ENCODE measurements around the gene RETSAT.
"Not testable (repeated sequence)": the region's sequence is repeated elsewhere in the genome, so short reads cannot be mapped to it uniquely, and the experiment has no call there.

The RETSAT gene

DNA sequence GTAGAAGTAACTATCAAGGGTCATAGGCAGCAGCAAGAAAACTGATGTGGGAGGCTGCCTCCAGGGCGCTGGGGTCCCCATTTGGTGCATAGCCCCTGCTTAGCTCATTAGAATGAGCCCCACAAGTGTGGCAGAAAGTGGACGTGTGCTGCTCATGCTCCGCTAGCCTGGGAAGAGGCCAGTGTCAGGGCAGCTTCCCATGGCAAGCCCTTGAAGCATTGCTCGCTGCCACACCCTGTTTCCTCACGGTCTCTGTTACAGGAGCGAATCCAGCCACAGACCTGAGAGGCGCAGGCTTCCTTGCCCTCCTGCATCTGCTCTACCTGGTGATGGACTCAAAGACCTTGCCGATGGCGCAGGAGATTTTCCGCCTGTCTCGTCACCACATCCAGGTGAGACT is 22.8 kb upstream of the RETSAT start:
- no peak for DNase-seq

GRCh38 chr2:85376291-85377065 is 22.1 kb upstream of the RETSAT start:
- DNase-seq = no peak

DNA sequence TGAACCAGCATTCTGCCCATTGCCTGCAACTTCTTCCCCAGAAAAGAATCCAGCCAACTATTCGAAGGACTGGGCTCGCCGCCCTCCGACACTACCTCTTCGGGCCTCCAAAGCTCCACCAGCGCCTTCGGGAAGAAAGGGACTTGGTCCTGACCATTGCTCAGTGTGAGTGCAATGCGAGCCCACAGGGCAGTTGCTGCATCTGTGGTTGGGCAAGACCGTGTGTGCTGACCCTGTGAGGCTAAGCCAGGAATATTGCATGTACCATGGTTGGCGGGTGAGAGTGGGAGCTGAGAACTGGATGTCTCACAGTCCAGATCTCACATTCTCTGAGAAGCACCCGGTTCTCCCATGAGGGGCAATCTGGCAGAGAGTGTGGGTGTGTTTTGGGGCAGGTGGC is 16.7 kb upstream of the RETSAT start:
- DNase-seq = no peak

DNA sequence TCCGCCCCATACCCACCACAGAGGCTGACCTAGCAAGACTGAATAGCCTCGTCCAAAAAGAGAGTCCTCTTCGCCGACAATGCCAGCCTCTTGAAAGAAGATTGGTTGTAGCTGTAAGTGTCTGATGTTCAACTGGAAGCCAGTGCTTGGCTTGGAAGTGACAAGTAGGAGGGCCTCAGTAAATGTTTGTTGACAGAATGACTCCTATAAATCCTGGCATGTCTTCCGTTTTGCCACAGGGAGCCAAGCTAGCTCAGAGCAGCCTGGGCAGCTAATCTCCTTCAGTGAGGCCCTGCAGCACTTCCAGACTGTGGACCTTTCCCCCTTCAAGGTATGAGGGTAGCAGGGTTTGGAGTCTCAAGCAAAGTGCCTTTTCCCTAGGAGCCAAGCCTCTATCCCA is 15.2 kb upstream of the RETSAT start:
- no peak for DNase-seq

GRCh38 chr2:85368921-85369320 is 14.6 kb upstream of the RETSAT start:
- DNase-seq = no peak

DNA sequence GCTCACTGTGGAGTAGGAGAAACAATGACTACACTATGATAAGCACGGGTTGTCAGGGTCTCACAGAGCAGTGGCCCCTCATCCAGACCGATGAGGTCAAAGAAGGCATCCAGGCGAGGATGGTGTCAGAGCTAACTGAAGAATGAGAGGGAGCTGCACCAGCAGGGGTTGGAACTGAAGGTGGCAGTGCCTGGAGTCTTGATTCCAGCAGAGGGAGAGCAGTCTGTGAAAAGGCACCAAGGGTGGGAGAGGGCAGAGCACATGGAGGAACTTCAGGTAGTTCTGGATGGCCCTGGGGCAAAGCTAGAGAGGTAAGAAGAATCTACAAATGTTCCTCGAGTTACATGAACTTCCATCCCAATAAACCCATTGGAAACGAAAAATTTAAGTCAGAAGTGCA is 12.9 kb upstream of the RETSAT start:
- DNase-seq = no peak

DNA sequence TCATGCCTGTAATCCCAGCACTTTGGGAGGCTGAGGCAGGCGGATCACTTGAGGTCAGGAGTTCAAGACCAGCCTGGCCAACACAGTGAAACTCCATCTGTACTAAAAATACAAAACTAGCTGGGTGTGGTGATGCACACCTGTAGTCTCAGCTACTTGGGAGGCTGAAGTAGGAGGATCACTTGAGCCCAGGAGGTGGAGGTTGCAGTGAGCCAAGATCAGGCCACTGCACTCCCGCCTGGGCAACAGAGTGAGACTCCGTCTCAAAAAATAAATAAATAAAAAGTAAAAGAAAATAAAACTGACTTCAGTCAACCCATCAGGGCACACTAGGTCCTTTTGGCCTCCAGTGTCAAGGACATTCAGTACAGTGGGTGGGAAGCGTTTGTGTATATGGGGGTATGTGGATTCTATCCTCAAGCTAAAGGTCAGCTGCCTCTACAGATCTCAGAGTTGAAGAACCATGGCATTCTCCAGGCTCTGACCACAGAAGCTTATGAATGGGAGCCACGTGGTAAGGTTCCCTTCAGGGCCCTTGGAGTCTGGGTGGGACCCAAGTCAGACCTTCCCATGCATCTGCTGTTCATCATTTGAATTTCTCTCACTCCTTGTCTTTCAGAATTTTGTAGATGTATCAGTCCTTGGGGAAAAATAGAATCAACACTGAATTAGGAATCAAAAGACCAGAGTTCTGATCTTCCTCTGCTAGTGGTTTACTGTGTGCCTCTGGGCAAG is 8.5 kb upstream of the RETSAT start:
- not testable (repeated sequence) for DNase-seq

DNA sequence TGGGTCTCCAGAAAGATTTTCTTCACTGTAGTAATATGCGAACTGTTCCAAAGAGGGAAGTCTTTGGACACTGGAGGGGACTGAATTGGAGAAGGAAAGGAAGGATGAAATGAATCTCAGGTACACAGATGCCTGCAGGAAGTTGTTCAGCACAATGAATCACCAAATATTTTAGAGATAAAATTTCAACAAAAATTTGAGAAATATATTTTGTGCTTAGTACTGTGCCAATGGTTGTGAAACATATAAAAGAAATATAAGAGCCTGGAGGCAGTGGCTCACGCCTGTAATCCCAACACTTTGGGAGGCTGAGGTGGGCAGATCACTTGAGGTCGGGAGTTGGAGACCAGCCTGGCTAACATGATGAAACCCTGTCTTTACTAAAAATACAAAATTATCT is 3.4 kb upstream of the RETSAT start:
- no peak for DNase-seq

DNA sequence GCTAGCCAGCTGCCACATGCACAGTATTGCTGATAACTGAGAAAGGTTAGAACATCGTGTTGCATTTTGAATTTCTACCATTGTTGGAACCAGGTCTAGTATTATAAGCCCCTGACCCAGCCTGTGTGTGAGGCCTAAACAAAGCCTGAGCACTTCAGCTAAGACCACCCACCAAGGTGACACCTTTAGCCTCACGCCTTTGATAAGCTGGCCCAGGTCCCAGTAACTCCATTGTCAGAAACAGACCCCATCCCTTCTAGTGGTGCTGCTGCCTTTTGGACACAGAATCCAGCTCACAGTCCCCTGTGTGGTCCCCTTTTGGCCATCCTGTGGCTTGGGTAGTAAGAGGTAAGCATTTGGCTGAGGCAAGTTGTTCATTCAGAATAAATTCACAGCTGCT is 1.9 kb upstream of the RETSAT start:
- no peak for DNase-seq

GRCh38 chr2:85355521-85355920 is 1.2 kb upstream of the RETSAT start:
- DNase-seq = peak; percentile 25

- no peak for DNase-seq
Observed at GRCh38 chr2:85355073-85355410, 714 bp upstream of the RETSAT start.

- DNase-seq = peak; percentile 37
Observed at GRCh38 chr2:85353876-85354285, 447 bp downstream of the RETSAT start.

GRCh38 chr2:85347599-85347998 is 6.7 kb downstream of the RETSAT start:
- no peak for DNase-seq

- no peak for DNase-seq
Observed at GRCh38 chr2:85344356-85344954, 9.9 kb downstream of the RETSAT start.

- not testable (repeated sequence) for DNase-seq
Observed at GRCh38 chr2:85343207-85343895, 11.0 kb downstream of the RETSAT start.

DNA sequence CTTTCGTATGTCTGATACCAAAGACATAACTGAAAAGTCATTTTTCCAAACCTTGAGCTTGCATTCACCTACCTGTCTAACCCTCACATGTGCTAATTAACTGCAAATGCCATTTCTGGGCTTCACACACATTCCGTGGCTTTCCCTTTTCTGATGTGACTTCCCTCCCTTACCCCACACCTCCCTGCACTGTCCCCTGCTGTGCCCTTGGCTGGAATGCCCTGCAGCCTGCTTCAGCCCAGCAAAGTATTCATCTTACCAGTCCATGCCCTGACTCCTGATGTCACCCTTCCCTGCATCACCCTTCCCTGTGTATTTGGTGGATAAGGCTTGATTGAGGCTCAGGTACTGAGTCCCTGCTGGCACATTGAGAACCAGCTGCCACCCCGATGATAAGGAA is 12.2 kb downstream of the RETSAT start:
- DNase-seq = no peak

DNA sequence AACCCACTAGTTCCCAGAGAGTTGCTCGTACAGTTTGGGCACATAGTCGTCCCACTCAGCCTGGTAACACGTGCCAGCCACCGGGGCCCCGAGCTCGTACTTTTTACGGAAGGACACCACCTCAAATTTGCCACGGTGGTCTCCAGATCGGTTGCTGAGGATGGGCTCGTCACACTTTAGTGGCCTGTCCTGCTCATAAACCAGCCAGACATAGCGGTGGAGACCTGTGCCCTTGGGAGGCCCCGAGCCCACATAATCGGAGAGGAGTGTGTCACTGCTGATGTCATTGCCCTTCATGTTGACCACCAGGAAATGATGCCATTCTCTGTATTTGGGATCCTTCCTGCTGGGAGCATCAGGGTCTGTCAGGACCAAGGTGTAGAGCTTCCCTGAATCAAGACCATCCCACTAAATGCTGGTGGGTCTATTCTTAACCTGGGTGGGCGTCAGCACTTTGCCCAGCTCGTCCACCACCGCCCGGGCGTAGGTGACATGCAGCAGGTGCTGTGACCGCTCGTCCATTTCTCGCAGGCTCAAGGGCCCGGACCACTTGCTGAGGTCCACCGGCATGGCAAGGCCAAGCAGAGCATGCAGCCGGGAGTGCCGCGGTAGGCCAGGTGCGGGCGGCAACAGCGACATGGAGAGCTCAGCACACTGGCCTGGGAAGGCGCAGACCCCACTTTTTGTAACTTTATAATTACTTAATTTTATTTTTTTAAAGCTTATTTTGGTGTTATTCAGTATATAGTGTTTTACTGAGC is 12.9 kb downstream of the RETSAT start:
- no peak for DNase-seq

DNA sequence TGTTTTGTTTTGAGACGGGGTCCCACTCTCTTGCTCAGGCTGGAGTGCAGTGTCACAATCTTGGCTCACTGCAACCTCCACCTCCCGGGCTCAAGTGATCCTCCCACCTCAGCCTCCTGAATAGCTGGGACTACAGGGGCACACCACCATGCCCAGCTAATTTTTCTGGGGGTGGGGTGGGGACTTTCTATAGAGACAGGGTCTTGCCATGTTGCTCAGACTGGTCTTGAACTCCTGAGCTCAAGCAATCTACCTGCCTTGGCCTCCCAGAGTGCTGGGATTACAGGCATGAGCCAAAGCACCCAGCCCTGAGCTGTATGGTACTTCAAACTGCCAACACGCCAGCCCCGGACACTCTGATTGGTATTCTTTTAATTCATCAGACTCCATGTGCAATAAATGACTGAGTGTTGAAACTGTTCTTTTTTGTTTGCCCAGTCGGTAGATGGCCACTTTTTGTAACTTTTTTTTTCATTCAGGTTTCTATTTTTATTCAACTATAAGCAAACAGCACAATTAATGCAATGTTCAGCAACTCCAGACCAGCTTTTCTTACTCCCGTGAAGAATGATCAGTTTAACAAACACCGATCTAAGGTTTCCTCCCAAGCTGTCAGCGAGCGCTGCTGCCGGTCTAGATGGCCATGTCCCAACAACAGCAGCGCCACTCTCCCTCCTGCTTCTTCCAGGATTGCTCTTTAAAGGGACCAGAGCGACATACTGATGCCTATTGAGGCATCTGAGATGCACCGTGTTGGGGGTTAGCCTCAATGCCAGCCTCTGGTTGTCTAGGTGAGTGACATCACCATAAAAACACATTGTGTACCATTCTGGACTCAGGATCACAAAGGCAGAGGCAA is 14.1 kb downstream of the RETSAT start:
- DNase-seq = no peak

DNA sequence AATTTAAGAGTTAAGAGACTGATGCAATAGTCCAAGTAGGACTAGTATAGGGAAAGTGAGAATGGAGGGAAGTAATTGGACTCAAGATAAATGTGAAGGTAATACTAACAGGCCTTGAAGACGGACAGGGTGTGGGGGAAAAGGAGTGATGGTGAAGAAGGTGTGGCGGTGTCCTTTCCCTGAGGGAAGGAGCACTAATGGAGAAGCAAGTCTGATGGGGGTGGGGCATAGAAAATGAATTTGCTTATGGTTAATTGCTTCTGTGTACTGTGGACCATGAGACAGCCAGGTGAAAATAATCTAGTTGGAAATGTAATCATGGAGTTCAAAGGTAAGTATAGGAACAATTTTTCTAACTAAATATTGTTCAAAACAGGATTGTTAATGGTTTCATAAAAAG is 19.4 kb downstream of the RETSAT start:
- DNase-seq = no peak

GRCh38 chr2:85333877-85334276 is 20.5 kb downstream of the RETSAT start:
- not testable (repeated sequence) for DNase-seq

DNA sequence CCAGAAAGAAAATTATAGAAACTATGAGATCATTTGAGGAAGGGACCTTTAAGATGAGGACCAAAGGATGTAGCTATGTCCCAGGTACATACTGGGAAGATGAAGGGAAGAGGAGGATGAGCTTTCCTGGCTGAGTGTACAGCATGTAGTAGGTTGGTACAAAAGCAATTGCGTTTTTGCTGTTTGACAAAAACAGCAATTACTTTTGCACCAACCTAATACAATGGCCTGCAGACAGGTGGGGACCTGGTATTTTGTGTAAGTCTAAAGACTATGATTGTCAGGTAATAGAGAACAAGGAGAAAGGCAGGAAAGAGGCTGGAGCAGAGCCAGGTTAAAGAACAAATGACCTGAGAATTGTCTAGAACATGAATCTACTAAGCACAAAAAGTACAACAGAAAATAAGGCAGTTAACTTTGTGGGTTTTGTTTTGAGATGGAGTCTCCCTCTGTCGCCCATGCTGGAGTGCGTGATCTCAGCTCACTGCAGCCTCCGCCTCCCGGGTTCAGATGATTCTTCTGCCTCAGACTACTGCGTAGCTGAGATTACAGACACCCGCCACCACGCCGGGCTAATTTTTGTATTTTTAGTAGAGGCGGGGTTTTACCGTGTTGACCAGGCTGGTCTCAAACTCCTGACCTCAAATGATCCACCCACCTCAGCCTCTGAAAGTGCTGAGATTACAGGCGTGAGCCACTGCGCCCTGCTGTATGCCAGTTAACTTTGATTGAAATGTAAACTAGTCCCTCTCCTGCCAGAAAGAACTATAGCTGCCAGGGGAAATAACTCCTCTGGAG is 23.3 kb downstream of the RETSAT start:
- no peak for DNase-seq

All from hematopoietic multipotent progenitor cell treated with erythropoietin and hydrocortisone succinate and interleukin-3 and kit ligand, for 4 days (in vitro differentiated cells).